Right atrium auricular region (tissue), 2 donors: ENCODE data around the gene SPRED2. TPM values are rescaled to one million over a fixed set of nuclear protein-coding genes. Genes with fewer than 3 reads are reported as not detected.

Experiments used
- DNase-seq: peaks from one replicate; pipeline ENCODE4 v3.0.0-alpha.2; 2019; ENCODE audit warnings: low spot score
- H3K27ac ChIP-seq, 2 donors: fragments of 200-600 bp; sonication (generic); 1 replicate in 1 of 2; 2 replicates in 1 of 2; pipeline ENCODE4 v1.5.1; 2016 to 2019
- H3K27me3 ChIP-seq, 2 donors: fragments of 200-600 bp; sonication (generic); one replicate each; pipeline versions ENCODE4 v1.5.1 to v1.6.0; 2017 to 2019
- H3K36me3 ChIP-seq: fragments of 200-600 bp; sonication (generic); one replicate; pipeline ENCODE4 v1.5.1; 2016
- H3K4me1 ChIP-seq, 2 donors: fragments of 200-600 bp; sonication (generic); one replicate each; pipeline versions ENCODE4 v1.5.1 to v1.6.0; 2017 to 2019
- H3K4me3 ChIP-seq, 2 donors: fragments of 200-600 bp; sonication (generic); 1 replicate in 1 of 2; 2 replicates in 1 of 2; pipeline ENCODE4 v1.5.1; 2017 to 2019; ENCODE audit warnings: mild to moderate bottlenecking in 1 of 2, moderate library complexity in 1 of 2
- H3K9me3 ChIP-seq, 2 donors: fragments of 200-600 bp; sonication (generic); one replicate each; pipeline ENCODE4 v1.5.1; 2019
- total RNA-seq, 2 donors: library from RNA; depleted of rRNA; stranded (reverse); fragments of >200 nt; gene quantifications; one replicate each; pipeline ENCODE4 v1.1.0, GENCODE V29; 2016
- TF ChIP-seq, protein P1 (sequence below), 2 donors: fragments of 200-600 bp; sonication (generic); IDR thresholded peaks; one replicate each; pipeline ENCODE4 v1.5.1; 2019; ENCODE audit warnings: antibody characterized with exemption in 2 of 2

The SPRED2 gene
- total RNA-seq, 2 donors from 2014 or later, result 14.7 to 17.3 TPM

DNA sequence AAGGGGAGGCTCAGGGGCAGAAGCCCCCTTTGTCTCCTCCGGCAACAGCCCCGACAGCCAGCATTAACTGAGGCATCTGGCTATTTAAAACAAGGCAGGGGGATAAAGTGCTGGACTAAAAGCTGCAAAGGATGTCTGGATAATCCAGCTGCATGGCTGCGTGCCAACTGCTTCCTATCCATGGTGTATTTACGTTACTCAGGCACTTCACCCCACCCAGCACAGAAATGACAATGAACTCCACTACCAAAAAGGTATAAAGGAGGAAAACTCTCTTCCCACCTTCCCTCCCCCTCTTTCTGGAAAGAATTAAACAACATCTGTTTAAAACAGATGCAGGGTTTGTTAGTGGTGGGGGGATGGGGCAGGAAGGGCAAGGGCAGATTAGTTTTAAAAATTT lies 82.5 kb downstream of the SPRED2 start:
- Histone ChIP-seq H3K4me3 (no peak overlapping the region), H3K36me3 (no peaks in the 10 kb centered on the region), H3K27me3 (no peaks in the 10 kb centered on the region), H3K9me3 (no peaks in the 10 kb centered on the region), H3K27ac (no peak overlapping the region), H3K4me1 (peaks cover 0 to 48% of the 10 kb centered on the region in 2 donors)
- no peak for DNase-seq
- TF ChIP-seq, protein P1, sequence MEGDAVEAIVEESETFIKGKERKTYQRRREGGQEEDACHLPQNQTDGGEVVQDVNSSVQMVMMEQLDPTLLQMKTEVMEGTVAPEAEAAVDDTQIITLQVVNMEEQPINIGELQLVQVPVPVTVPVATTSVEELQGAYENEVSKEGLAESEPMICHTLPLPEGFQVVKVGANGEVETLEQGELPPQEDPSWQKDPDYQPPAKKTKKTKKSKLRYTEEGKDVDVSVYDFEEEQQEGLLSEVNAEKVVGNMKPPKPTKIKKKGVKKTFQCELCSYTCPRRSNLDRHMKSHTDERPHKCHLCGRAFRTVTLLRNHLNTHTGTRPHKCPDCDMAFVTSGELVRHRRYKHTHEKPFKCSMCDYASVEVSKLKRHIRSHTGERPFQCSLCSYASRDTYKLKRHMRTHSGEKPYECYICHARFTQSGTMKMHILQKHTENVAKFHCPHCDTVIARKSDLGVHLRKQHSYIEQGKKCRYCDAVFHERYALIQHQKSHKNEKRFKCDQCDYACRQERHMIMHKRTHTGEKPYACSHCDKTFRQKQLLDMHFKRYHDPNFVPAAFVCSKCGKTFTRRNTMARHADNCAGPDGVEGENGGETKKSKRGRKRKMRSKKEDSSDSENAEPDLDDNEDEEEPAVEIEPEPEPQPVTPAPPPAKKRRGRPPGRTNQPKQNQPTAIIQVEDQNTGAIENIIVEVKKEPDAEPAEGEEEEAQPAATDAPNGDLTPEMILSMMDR (IDR thresholded peaks at IDR 0.05), result no peak

DNA sequence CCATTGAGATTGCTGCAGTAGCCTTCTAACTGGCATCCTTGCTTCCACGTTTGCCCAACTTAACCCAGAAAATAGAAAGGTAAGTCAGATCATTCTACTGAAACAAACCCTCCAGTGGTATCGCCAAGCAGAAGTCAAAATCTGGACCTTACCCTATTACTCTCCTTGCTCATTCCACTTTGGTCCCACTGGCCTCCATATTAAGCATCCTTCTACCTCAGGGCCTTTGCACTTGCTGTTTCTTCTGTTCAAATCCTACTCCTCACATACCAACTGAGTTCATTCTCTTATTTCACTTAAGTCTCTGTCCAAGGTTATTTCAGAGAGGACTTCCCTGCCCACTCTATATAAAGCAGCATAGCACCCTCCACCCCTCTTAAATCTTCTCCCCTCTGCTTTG lies 84.5 kb downstream of the SPRED2 start:
- Histone ChIP-seq H3K36me3 (no peaks in the 10 kb centered on the region), H3K4me3 (no peak overlapping the region), H3K27me3 (no peaks in the 10 kb centered on the region), H3K4me1 (peaks cover 0 to 35% of the 10 kb centered on the region in 2 donors), H3K9me3 (no peaks in the 10 kb centered on the region), H3K27ac (no peak overlapping the region)
- no peak for DNase-seq
- TF ChIP-seq, protein P1 (IDR thresholded peaks at IDR 0.05), result no peak

DNA sequence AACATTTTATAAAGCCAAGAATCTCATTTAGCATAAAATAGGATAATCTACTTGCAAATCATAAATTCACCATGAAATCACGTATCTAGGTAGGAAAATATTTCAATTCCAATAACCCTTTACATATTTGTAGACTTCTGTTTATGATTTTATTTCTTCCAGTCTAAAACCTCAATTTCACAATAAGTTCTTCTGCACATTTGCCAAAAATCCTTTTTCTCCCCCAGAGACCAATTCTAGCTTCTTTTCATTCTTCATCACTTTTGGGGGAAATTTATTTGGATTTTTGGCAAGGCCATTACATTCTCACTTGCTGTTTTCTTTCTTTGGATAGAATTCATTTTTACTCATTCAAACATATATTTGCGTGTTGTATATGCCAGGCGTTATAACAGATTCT lies 86.8 kb downstream of the SPRED2 start:
- DNase-seq, result no peak
- H3K27me3 ChIP-seq, result no peaks in the 10 kb centered on the region
- peaks cover 0 to 17% of the 10 kb centered on the region in 2 donors for H3K4me1 ChIP-seq
- H3K27ac ChIP-seq, result no peak overlapping the region
- no peak overlapping the region for H3K4me3 ChIP-seq
- no peaks in the 10 kb centered on the region for H3K9me3 ChIP-seq
- H3K36me3 ChIP-seq, result no peaks in the 10 kb centered on the region
- TF ChIP-seq, protein P1 (IDR thresholded peaks at IDR 0.05), result no peak

DNA sequence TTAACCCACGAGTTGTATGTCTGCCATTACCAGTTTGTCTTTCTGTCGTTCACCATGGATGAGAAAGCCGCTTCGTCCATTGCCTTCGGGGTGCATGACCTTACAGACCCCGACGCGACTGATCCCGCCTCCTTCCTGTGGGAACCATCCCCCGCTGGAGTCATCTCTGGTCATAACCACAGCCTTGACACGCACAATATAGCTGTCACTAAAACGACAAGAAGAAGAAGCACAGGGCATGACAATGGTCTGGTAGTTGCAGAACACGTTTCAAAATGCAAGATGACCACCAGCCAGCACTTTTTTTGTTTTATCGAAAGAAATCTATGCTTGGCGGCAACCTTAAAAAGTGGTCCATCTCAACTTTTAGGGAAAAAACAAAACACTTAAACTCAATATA lies 87.7 kb downstream of the SPRED2 start:
- Histone ChIP-seq H3K36me3 (no peaks in the 10 kb centered on the region), H3K4me1 (peaks cover 0 to 8% of the 10 kb centered on the region in 2 donors), H3K9me3 (no peaks in the 10 kb centered on the region), H3K27me3 (no peaks in the 10 kb centered on the region), H3K4me3 (no peak overlapping the region), H3K27ac (no peak overlapping the region)
- TF ChIP-seq, protein P1 (IDR thresholded peaks at IDR 0.05), result no peak
- no peak for DNase-seq

DNA sequence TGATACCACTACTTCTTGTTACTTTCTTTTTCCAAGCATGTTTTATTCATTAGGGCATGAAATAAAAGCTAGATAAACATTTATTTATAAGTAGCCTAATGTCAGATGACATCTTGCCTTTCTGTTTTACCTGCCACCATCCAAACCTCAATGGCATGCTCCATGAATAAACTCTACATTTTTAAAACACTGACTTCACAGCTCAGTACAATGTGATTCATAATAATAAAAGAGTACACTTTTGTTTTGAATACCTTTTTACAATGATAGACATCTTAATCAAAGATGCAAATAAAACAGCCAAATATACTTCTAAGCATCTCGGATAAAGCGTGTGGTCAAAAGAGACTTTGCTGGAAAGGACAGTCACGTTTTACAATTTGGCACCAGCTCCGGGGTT lies 88.2 kb downstream of the SPRED2 start:
- Histone ChIP-seq H3K27ac (no peak overlapping the region), H3K36me3 (no peaks in the 10 kb centered on the region), H3K9me3 (no peaks in the 10 kb centered on the region), H3K4me1 (peaks cover 0 to 3% of the 10 kb centered on the region in 2 donors), H3K4me3 (no peak overlapping the region), H3K27me3 (no peaks in the 10 kb centered on the region)
- TF ChIP-seq, protein P1 (IDR thresholded peaks at IDR 0.05), result no peak
- DNase-seq, result no peak

DNA sequence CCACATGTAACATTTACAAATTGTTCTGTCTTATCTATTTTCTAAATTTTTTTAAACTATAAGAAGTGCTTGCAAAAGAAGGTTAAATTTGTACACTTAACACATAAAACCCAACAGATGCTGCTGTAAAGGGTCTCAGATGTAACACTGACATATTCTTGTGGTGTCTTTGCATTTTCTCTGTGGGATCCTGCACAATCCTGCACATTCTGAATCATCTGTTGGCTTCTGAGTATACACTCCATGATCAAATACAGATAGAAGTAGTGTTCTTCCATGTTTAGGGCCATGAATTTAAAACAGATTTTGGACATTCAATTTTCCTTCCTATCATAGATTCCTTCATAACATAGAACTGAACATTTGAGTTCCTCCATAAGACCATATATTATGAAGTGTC lies 89.0 kb downstream of the SPRED2 start:
- TF ChIP-seq, protein P1 (IDR thresholded peaks at IDR 0.05), result no peak
- Histone ChIP-seq H3K36me3 (no peaks in the 10 kb centered on the region), H3K27me3 (no peaks in the 10 kb centered on the region), H3K4me1 (peaks cover 0 to 3% of the 10 kb centered on the region in 2 donors), H3K9me3 (no peaks in the 10 kb centered on the region), H3K4me3 (no peak overlapping the region), H3K27ac (no peak overlapping the region)
- DNase-seq, result no peak
